HEK293 (cell line): ENCODE measurements around the gene MCM6.

Experiments used
- CTCF ChIA-PET: fragments of 350-600 bp; formaldehyde crosslinking; extraction: SDS; loops from one replicate; lab custom pipeline; 2021; ENCODE audit warnings: antibody characterized with exemption; lab: Yijun Ruan, JAX
- POLR2A ChIA-PET: fragments of 300-600 bp; formaldehyde crosslinking; extraction: SDS; loops from one replicate; lab custom pipeline; 2020; ENCODE audit warnings: antibody characterized with exemption, inconsistent platforms; lab: Yijun Ruan, JAX
- H3K27ac ChIP-seq: fragments of 200-500 bp; sonication (Bioruptor generic); 2 replicates; pipeline ENCODE4 v1.5.1; 2014; ENCODE audit warnings: low read depth, low read length, control low read depth, inconsistent platforms; ENCODE audit errors: extremely low read depth
- H3K36me3 ChIP-seq, 2 experiments: fragments of 200-500 bp in 1 of 2; sonication (Bioruptor generic) in 1 of 2; 1 replicate in 1 of 2; 2 replicates in 1 of 2; pipeline ENCODE4 v1.5.1; 2014 to 2017; ENCODE audit warnings: inconsistent platforms in 2 of 2, low read length in 2 of 2; ENCODE audit not compliant: control insufficient read depth in 2 of 2, insufficient read depth in 1 of 2
- H3K4me1 ChIP-seq: fragments of 200-500 bp; sonication (Bioruptor generic); 2 replicates; pipeline ENCODE4 v1.5.1; 2014; ENCODE audit warnings: mild to moderate bottlenecking, low read length, inconsistent platforms; ENCODE audit not compliant: control insufficient read depth, insufficient read depth
- H3K4me3 ChIP-seq: 2 replicates; pipeline ENCODE4 v1.5.1; 2011; ENCODE audit warnings: low read depth, mild to moderate bottlenecking, control low read depth, low read length, moderate library complexity
- H3K9me3 ChIP-seq: fragments of 200-500 bp; sonication (Bioruptor generic); 2 replicates; pipeline ENCODE4 v1.5.1; 2014; ENCODE audit warnings: low read depth, low read length, inconsistent platforms; ENCODE audit not compliant: control insufficient read depth, insufficient read depth
- BCL6B ChIP-seq: fragments of 450-650 bp; formaldehyde crosslinking; IDR thresholded peaks from 2 replicates; pipeline ENCODE4 v1.5.1; 2017; ENCODE audit warnings: missing biosample characterization, missing genetic modification characterization
- FEZF1 ChIP-seq: fragments of 450-650 bp; formaldehyde crosslinking; IDR thresholded peaks from 2 replicates; pipeline ENCODE4 v1.5.1; 2016; ENCODE audit warnings: missing biosample characterization, missing genetic modification characterization
- GLI2 ChIP-seq: fragments of 450-650 bp; formaldehyde crosslinking; IDR thresholded peaks from 2 replicates; pipeline ENCODE4; 2017; ENCODE audit warnings: missing biosample characterization, missing genetic modification characterization, low read depth, borderline replicate concordance
- OSR2 ChIP-seq: fragments of 450-650 bp; formaldehyde crosslinking; IDR thresholded peaks from 2 replicates; pipeline ENCODE4 v1.5.1; 2016; ENCODE audit warnings: missing biosample characterization, missing genetic modification characterization
- PRDM10 ChIP-seq: fragments of 450-650 bp; formaldehyde crosslinking; IDR thresholded peaks from 2 replicates; pipeline ENCODE4 v1.5.1; 2016; ENCODE audit warnings: missing biosample characterization, missing genetic modification characterization
- ZBTB49 ChIP-seq: fragments of 450-650 bp; formaldehyde crosslinking; IDR thresholded peaks from 2 replicates; pipeline ENCODE4 v1.5.1; 2016; ENCODE audit warnings: missing biosample characterization, missing genetic modification characterization, low read depth
- ZBTB8A ChIP-seq: fragments of 450-650 bp; formaldehyde crosslinking; IDR thresholded peaks from 2 replicates; pipeline ENCODE4 v1.5.1; 2016; ENCODE audit warnings: missing biosample characterization, missing genetic modification characterization
- ZFP69B ChIP-seq: fragments of 450-650 bp; formaldehyde crosslinking; IDR thresholded peaks from 2 replicates; pipeline ENCODE4 v1.5.1; 2016; ENCODE audit warnings: missing biosample characterization, missing genetic modification characterization
- ZNF112 ChIP-seq: fragments of 450-650 bp; formaldehyde crosslinking; IDR thresholded peaks from 2 replicates; pipeline ENCODE4 v1.5.0; 2017; ENCODE audit warnings: missing biosample characterization, missing genetic modification characterization
- ZNF169 ChIP-seq: fragments of 450-650 bp; formaldehyde crosslinking; IDR thresholded peaks from 2 replicates; pipeline ENCODE4 v1.5.1; 2016; ENCODE audit warnings: missing biosample characterization, missing genetic modification characterization
- ZNF24 ChIP-seq: fragments of 450-650 bp; formaldehyde crosslinking; IDR thresholded peaks from 2 replicates; pipeline ENCODE4 v1.5.1; 2016; ENCODE audit warnings: missing biosample characterization, missing genetic modification characterization
- ZNF341 ChIP-seq: fragments of 450-650 bp; formaldehyde crosslinking; IDR thresholded peaks from 2 replicates; pipeline ENCODE4; 2016; ENCODE audit warnings: low read depth, missing biosample characterization, missing genetic modification characterization
- ZNF37A ChIP-seq: fragments of 450-650 bp; IDR thresholded peaks from 2 replicates; pipeline ENCODE4 v1.5.1; 2018; ENCODE audit warnings: missing biosample characterization, missing genetic modification characterization
- ZNF416 ChIP-seq: fragments of 450-650 bp; formaldehyde crosslinking; IDR thresholded peaks from 2 replicates; pipeline ENCODE4 v1.5.1; 2016; ENCODE audit warnings: missing biosample characterization, missing genetic modification characterization
- ZNF514 ChIP-seq: fragments of 450-650 bp; formaldehyde crosslinking; IDR thresholded peaks from 2 replicates; pipeline ENCODE4 v1.5.1; 2016; ENCODE audit warnings: missing biosample characterization, missing genetic modification characterization
- ZNF585B ChIP-seq: fragments of 450-650 bp; formaldehyde crosslinking; IDR thresholded peaks from 2 replicates; pipeline ENCODE4 v1.5.1; 2016; ENCODE audit warnings: missing biosample characterization, missing genetic modification characterization
- ZNF624 ChIP-seq: fragments of 450-650 bp; formaldehyde crosslinking; IDR thresholded peaks from 2 replicates; pipeline ENCODE4 v1.5.1; 2017; ENCODE audit warnings: missing biosample characterization, missing genetic modification characterization
- ZNF704 ChIP-seq: fragments of 450-650 bp; formaldehyde crosslinking; IDR thresholded peaks from 2 replicates; pipeline ENCODE4 v1.5.1; 2016; ENCODE audit warnings: missing biosample characterization, missing genetic modification characterization
- ZSCAN16 ChIP-seq: fragments of 450-650 bp; formaldehyde crosslinking; IDR thresholded peaks from 2 replicates; pipeline ENCODE4 v1.5.1; 2016; ENCODE audit warnings: missing biosample characterization, missing genetic modification characterization
- ZXDB ChIP-seq: fragments of 450-650 bp; formaldehyde crosslinking; IDR thresholded peaks from 2 replicates; pipeline ENCODE4 v1.5.1; 2016; ENCODE audit warnings: missing biosample characterization, missing genetic modification characterization

MCM6 gene

DNA sequence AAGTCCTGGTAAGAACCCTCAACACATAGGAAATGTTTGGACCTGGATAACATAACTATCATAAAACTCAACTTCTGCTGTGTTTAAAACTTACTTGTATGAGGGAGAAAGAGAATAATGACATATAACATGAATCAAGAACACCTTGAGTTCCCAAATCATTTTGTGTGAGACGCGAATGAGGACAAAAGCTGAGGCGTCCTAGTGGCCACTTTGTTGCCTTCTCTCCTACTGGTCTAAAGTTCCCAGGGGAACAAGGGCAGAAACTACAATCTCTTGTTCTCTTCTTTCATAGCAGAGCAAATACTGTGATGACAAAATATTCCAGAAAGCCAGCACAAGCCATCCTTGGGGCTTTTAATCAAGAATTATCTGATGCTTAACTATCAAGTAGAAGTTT lies 31.0 kb downstream of the MCM6 start:
- CTCF ChIA-PET, result interaction anchor here (0.5 to 0.7 kb wide), 3 partner anchors 80 to 555 kb away, joined by 3 read pairs; no protein-coding TSS in a partner anchor

GRCh38 chr2:135844301-135844895 lies 31.8 kb downstream of the MCM6 start:
- no peak for TF ChIP-seq PRDM10 (tag by site-specific recombination)
- no peak for TF ChIP-seq ZBTB8A (tag by site-specific recombination)
- TF ChIP-seq ZNF624, result no peak
- no peak for TF ChIP-seq ZNF37A (tag by site-specific recombination)
- no peak for TF ChIP-seq BCL6B (tag by site-specific recombination)
- TF ChIP-seq ZNF169 (tag by site-specific recombination), result no peak
- TF ChIP-seq OSR2 (tag by site-specific recombination), result no peak
- TF ChIP-seq FEZF1 (tag by site-specific recombination), result no peak
- no peak for TF ChIP-seq ZNF24 (tag by site-specific recombination)
- no peak for TF ChIP-seq ZNF585B
- TF ChIP-seq ZSCAN16, result no peak
- no peak for TF ChIP-seq ZNF112 (tag by site-specific recombination)
- no peak for TF ChIP-seq ZBTB49
- no peak for TF ChIP-seq ZNF341
- Histone ChIP-seq H3K36me3 (peaks cover 57 to 91% of the 10 kb centered on the region in 2 experiments), H3K9me3 (no peaks in the 10 kb centered on the region), H3K27ac (no peak overlapping the region), H3K4me1 (no peaks in the 10 kb centered on the region), H3K4me3 (no peak overlapping the region)
- POLR2A ChIA-PET, result no interaction called here
- CTCF ChIA-PET, result interaction anchor here (0.5 to 0.7 kb wide), 2 partner anchors 22 to 245 kb away, joined by 3 to 4 read pairs; no protein-coding TSS in a partner anchor

More for the DNA sequence above, 31.0 kb downstream of the MCM6 start:
- POLR2A ChIA-PET, result no interaction called here
- H3K4me3 ChIP-seq, result no peak overlapping the region
- no peaks in the 10 kb centered on the region for H3K9me3 ChIP-seq
- peaks cover 63 to 94% of the 10 kb centered on the region in 2 experiments for H3K36me3 ChIP-seq
- no peak for TF ChIP-seq GLI2 (tag by site-specific recombination)
- TF ChIP-seq ZNF704 (tag by site-specific recombination), result no peak
- no peak for TF ChIP-seq ZXDB
- TF ChIP-seq ZNF514 (tag by site-specific recombination), result no peak
- TF ChIP-seq ZNF416 (tag by site-specific recombination), result no peak
- no peak for TF ChIP-seq ZFP69B (tag by site-specific recombination)
- H3K27ac ChIP-seq, result no peak overlapping the region
- no peaks in the 10 kb centered on the region for H3K4me1 ChIP-seq
